ENCODE data around the gene SARNP. TPM values are rescaled to one million over a fixed set of nuclear protein-coding genes. Genes with fewer than 3 reads are reported as not detected.
A peak's percentile ranks its signal among the peaks of the same experiment; 100 is the strongest.
"Not testable (repeated sequence)": the region's sequence is repeated elsewhere in the genome, so short reads cannot be mapped to it uniquely, and the experiment has no call there.

The SARNP gene
- polyA plus RNA-seq, 10 donors: 62.5 to 85.4 (median 74.6) TPM

DNA sequence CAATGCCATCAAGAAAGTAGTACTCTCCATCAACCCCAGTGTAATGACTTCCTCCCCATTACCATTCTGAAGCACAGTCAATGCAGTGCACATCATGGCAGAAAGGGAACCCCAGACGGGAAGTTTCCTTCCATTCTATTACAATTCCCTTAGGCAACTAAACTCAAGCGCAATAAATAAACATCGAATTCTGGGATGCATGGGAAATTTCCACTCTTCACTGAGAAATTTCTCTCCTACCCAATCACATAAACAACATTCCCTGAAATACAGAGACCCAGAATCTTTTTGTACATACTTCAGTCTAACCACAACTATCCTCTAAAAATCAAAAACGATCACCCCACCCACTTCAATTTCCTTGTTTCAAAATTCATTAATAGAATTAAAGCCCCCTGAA, 20.0 kb downstream of the SARNP start:
- DNase-seq: no peak

DNA sequence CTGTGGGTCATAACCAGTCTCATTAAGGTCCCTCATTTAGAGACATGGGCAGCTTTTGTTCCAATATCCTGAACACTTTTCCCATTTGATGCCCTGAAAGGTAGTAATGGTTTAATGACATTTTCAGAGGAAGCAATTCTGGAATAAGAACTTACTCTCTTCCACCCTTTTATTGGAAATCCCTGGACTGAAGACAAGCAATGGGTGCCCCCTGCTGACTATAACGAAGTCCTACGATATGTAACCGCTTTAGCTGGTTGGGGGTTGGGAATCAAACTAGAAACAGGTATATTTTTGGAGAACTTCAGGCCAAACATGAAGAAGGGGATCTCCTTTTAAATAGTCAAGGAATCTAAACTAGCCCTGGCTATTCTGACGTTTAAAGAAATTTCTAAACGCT, 20.5 kb downstream of the SARNP start:
- DNase-seq: peak; percentile 30 to 68 (median 47)

DNA sequence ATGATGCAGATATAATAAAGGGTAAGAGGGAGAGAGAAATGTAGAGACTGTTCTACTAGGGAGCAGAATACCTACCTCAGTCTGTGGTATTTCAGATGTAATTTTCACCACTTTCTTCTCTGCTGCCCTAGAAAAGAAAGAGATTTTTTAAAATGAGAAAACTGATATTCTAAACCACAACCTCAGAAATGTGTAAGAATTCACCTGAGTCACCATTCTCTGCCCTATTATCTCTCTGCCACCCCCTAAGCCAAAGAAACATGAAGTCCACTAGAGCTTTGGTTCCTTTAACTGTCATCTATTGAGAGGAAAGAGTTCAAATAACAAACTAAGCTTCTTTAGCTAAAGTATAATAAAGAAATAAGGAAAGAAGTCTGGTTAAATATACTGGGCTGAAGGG, 21.6 kb downstream of the SARNP start:
- no peak for DNase-seq

DNA sequence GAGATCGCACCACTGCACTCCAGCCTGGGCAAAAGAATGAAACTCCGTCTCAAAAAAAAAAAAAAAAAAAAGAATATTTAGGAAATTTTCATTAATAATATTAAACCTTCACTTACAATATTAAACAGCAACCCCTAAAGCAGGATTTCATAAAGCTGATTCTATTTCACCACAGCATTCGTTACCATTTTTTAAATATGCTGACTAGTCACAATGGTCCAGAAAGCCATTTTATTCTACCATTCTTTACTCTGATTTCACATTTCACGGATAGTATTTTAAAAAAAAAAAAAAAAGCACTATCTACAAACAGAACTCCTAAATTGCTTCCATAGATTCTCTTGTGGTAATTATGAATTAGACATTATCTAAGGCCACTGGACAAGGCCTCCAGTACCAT, 27.6 kb downstream of the SARNP start:
- DNase-seq: no peak

DNA sequence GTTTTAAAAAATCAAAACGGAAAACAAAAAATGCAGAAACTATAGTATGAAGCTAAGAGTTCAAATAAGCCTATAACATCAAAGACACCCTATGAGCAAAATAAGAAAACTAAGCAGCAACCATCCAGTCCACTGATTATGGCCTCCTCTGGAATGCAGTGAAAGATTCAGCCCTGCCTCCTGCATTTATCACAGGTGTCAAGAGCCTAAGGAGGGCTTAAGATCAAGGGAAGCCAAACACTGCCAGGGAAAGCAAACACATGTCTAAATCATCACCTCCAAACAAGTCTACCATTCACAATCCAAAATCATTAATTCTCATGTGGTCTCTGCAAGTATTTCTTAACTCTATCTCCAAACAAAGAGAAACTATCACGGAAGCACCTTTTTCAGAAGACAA, 28.4 kb downstream of the SARNP start:
- no peak for DNase-seq

DNA sequence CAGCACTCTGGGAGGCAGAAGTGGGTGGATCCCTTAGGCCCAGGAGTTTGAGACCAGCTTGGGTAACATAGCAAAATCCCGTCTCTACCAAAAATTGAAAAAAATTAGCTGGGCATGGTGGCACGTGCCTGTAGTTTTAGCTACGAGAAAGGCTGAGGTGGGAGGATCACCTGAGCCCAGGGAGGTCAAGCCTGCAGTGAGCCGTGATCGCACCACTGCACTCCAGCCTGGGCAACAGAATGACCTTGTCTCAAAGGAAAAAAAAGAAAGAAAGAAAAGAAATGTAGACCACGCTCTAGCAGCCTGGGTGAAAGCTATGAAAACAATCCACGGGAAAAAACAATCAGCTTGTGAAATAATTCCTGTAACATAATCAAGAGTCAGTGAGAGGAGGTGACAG, 29.0 kb downstream of the SARNP start:
- no peak for DNase-seq

DNA sequence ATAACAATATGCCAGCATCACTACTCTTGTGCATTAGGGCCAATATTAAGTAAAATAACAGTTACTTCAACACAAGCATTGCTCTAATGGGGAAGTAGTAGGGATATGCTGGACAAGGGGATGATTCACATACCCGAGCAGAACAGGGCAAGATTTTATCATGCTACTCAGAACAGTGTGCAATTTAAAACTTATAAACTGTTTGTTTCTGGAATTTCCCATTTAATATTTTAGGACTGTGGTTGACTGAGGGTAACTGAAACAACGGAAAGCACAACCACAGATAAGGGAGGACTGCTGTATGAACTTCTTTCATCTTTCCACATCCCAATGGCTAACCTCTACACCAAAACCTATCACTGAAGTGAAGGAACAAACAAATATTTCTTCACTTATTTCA, 36.8 kb downstream of the SARNP start:
- DNase-seq: no peak

DNA sequence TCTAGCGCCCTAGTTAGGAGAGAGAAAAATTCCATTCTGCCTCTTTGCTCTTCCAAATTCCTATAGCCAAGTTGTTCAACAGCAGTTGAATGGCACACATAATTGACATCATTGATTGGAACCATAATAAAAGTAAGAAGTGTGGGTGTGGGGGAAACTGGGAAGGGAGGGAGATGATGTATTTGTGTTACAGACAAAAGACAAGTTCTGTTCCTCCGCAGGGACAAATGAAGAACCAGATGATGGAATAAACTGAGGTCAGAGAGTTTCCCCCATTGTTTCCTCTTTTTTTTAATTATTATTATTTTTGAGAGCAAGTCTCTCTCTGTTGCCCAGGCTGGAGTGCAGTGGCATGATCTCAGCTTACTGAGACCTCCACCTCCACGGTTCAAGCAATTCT, 39.7 kb downstream of the SARNP start:
- no peak for DNase-seq

DNA sequence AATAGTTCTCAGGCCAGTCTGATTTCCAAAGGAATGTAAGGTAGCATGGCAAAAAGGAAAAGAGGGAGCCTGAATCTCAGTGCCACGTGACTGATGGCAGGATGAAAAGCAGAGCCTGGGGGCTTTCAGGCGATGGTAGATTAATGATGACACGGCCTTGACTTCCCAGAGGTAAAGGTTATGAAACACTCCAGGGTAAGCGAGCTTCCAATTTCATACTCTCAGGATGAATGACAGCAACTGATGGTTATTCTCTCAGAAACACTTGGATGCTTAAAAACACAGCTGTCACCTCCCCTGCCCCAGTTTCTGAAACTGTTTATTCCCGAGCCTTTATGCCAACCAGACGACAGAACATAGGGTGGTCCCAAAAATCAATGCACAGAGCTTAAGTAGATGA, 45.8 kb downstream of the SARNP start:
- DNase-seq: peak; percentile 9 to 32 (median 10)

DNA sequence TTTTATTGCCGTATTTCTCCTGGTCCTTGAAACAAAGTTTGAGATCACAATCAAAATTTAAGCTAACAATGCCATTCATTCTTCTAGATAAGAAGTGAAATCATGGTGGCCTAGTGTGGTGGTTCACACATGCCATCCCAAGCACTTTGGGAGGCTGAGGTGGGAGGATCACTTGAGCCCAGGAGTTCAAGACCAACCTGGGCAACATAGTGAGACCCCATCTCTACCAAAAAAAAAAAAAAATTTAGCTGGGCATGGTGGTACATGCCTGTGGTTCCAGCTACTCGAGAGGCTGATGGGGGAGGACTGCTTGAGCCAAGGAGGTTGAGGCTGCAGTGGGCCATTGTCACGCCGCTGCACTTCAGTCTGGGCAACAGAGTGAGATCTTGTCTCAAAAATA, 50.4 kb downstream of the SARNP start:
- DNase-seq: no peak

DNA sequence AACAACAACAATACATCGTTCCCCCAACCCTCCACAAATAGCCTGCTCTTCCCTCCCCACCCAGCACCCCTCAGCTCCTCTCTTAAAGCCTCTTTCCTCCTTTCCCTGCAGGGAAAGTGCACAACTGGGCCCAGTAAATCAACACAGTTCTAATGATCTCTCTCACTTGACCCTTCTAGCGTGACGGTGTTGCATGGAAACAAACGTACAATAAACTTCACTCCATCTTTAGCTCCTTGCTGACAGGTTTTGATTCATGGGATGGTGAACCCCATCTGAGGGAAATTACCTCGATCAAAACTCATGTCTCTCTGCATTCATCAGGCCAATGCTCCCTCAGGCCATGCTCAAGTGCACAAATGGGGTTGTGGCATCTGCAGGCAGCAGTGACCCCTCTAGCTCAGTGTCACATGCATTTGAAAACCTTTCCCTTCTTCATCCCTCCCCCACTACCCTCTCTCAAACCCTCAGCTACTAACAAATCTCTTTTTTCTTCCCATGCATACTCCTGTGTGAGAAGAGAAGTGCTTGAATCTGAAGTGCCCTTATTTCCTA, 51.7 kb downstream of the SARNP start:
- no peak for DNase-seq

DNA sequence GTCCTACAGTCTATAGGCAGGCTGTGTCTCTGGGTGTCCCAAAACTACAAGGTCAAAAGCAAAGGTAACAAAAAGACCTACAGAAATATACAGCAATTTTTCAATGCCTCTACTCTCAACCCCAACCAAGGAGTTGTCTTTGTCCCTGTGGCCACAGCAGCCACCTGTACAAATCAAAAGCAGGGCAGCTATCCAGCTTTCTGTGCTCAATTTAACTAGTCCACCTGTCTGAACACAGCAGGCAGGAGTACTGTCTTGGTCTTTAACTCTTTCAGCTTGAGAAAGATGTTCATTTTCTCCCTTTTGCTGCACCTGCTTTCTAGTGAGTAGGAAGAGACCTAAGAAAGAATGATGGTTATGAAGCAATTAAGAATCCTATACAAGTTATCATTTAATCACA, 54.9 kb downstream of the SARNP start:
- no peak for DNase-seq

DNA sequence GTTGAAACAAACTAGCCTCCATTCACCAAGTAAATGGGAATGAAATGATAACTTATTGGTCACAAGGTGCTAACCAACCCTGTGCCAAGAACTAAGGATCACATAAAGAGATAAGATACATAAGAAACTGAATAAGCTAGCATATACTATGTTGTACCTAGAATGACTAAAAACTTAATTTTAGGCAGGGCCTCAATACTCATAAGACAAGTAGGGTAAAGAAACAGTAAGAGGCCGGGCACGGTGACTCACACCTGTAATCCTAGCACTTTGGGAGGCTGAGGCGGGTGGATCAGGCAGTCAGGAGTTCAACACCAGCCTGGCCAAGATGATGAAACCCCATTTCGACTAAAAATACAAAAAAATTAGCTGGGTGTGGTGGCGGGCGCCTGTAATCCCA, 56.9 kb downstream of the SARNP start:
- no peak for DNase-seq

DNA sequence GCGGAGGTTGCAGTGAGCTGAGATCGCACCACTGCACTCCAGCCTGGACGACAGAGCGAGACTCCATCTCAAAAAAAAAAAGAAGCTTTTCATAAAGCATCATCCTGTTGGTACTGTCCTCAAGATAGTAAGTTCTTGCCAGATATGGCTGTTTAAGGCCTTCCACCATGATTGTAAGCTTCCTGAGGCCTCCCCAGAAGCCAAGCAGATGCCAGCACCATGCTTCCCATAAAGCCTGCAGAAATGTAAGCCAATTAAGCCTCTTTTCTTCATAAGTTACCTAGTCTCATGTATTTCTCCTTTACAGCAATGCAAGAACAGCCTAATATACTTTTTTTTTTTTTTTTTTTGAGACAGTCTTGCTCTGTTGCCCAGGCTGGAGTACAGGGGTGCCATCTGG, 58.9 kb downstream of the SARNP start:
- not testable (repeated sequence) for DNase-seq

DNA sequence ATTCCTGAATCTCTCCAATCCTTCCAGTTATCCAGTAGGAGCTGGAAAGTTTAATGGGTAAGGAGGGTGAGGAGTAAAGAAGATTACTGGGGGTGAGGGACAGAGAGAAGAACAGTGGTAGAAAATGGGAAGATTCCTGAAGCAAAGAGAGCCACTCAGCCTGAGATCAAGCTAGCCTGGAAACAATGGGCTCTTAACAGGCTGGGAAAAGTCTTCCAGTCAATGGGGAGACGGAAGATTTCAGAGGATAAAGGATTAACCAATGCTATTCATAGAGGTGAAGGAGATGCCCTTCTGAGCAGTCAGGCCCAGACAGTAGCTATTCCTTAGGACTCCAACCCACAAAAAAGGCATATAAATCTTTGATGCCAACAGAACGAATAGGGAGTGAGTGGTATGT, 59.8 kb downstream of the SARNP start:
- no peak for DNase-seq

DNA sequence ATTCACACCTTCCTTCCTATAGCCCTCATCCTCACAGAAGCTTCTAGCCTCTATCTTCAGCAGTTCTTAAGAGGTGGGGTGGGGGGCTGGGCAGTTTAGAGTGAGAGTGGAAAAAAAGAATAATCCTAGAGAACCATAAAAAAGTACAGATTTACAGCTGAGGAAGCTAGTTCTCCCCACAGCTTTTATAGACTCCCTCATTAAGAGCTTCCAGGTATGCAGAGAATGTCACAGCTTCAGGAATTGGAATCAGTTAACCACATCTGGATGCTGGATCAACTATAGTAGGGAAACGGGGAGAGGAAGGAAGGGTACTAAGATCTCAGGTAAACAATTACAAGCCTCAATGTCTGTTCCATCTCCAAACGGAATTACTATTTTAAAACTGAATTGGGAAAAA, 62.3 kb downstream of the SARNP start:
- DNase-seq: no peak

DNA sequence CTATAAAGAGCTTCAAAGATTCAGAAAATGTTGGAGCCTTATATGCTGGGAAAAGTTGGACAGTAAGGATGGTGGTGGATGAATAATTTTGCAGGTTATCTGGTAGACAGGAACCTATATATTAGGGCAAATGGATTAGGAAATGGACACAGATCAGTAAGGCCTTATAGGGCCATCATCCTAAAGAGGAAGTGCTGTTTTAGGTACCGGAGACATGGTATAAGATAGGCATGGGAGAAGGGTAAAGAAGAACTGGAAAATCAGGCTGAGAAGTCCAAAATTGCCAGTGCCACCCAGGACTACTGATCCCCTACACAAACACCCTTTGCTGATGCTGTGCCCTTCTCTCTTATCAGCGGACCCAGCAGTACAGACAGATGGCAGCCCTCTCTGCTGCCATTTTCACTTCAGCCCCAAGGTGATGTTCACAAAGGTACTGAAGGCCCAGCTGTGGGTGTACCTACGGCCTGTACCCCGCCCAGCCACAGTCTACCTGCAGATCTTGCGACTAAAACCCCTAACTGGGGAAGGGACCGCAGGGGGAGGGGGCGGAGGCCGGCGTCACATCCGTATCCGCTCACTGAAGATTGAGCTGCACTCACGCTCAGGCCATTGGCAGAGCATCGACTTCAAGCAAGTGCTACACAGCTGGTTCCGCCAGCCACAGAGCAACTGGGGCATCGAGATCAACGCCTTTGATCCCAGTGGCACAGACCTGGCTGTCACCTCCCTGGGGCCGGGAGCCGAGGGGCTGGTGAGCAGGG, 69.1 kb downstream of the SARNP start:
- DNase-seq: no peak

DNA sequence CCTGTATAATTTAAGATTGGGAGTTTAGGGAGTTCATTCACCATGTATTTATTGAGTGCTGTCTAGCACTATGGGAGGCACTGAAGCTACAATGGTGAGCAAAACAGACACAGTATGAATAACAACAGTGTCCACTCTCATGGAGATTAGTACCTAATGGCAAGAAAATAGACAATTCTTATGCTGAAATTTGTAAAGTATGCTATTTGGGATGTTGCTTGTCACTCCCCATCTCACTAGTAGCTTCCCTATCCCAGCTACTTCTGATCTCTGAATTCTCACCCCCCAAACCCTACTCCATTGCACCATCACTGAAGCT, 70.7 kb downstream of the SARNP start:
- DNase-seq: no peak

DNA sequence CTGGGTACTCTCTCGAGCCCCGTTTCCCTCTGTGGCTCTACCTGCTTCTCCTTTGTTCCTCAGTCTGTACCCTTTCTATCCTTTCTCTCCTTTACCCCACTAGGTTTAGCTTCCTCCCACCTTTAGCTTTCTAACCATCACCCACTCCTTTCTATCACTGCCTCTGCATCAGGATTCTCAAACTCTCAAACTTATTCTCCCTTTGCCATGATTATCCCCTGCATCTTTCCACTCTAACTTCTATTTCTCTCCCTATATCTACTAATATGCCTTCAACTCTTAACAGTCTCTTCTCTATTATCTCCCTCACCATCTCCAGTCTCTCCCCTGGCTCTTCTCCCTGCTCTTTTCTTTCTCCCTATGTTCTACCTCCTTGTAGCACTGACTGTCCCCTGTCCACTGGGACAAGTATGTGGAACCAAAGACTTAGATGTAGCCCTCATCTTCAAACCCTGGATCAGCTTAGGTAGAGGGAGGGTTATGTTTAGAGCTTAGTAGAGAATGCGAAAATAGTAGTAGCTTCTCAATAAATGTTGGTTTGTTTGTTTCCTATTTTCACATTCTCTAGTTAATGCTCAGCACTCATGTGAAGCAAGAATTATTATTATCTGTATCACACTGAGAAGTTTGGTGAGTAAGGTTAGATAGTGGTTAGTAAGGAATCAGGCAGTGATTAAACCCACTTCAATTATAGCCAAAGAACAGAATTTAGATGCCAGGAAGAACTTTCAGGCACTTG, 71.2 kb downstream of the SARNP start:
- DNase-seq: no peak

DNA sequence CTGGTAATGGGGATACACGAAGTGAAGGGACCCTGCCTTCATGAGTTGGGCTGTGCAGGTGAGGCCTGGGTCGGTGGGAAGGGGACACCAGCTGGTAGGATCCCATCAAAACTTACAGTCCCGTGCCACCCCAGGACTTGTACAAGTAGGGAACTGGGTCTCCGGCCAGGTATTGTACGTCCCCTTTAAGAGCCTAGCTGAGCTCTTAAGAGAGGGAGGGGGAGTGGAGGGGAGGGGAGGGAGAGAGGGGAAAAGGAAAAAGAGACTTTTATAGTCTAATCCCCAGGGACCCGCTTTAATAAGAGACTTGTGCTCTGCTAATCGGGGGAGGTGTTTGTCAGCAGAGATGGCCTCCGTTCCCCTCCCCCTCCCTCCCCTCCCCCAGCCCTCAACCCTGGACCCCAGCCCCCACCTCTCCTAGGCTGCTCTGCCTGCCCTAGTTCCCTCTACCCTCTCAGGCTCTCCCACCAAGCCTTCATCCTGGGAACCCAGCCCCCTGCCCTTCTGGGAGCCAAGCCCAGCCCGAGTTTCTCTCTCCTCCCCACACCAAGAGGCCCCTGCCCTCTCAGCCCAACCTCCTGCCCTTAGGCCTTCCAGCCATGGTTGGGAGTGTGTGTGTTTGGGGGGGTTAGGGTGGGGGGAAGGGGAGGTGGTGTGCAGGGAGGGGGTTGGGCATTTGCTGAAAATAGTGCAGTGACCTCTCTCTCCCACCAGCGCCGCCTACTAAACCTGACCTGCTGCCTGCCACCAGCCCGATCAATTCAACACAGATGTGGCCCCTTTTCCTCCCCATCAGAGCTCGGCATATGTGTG, 72.0 kb downstream of the SARNP start:
- DNase-seq: peak in 2 of 3 donors; percentile 49 to 70

DNA sequence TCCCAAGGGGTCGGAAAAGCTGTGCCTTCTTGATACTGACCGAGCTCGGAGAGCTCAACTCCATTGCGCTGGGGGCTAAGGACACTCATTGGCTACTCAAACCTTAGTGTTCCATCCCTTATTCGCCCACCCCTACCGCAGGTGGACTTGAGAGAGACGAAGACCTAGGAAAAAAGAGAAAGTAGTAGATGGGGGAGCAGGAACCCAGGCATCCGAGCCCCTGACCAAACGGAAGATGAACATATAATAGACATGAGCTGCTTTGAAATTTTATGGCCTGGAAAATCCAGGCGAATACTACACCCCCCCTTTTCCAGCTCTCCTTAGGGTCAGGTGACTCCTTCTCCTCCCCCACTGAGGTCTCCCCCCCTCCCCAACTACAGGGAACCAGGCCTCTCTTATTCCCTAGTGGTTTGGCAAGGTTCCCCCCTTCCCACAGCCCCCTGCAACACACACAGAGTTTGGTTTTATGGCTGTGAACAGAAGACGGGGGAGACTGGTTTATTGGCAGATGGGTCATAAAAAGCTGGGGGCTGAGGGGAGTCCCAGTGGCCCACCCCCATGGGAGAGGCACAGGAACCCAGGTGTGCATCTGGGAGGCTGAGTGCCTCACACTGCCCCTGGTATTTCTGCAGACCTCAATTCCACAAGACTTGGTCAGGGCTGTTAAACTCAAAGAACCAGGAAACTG, 73.0 kb downstream of the SARNP start:
- DNase-seq: no peak
